Stimulated activated CD8-positive, alpha-beta memory T cell treated with anti-CD3 and anti-CD28 coated beads, Interleukin-7, amount 100 ng/mL, for 24 hours (primary cell): Measurements from ENCODE around the gene SMPD1.

Source experiments
- DNase-seq: peaks from one replicate; pipeline ENCODE4 v3.0.0-alpha.2; 2020; ENCODE audit warnings: low read depth

SMPD1 gene

GRCh38 chr11:6389905-6390717 is at the start of gene SMPD1:
TSS of gene SMPD1 (plus strand) at chr11:6390474. CDS start at chr11:6390599, 125 bp downstream.
- DNase-seq: peak; percentile 88

- no peak for DNase-seq
These were observed 44.9 kb upstream of the SMPD1 start for GRCh38 chr11:6345366-6345765.

GRCh38 chr11:6350043-6350442 is 40.2 kb upstream of the SMPD1 start:
- DNase-seq: no peak

- no peak for DNase-seq
These were observed 39.8 kb upstream of the SMPD1 start for GRCh38 chr11:6350486-6350885.

- no peak for DNase-seq
These were observed 38.4 kb upstream of the SMPD1 start for GRCh38 chr11:6351782-6352382.

GRCh38 chr11:6353367-6353987 is 36.8 kb upstream of the SMPD1 start:
- no peak for DNase-seq

- DNase-seq: no peak
These were observed 35.4 kb upstream of the SMPD1 start for GRCh38 chr11:6354651-6355485.

GRCh38 chr11:6356503-6357055 is 33.7 kb upstream of the SMPD1 start:
- no peak for DNase-seq

GRCh38 chr11:6357222-6357621 is 33.1 kb upstream of the SMPD1 start:
- DNase-seq: no peak

- DNase-seq: no peak
These were observed 30.1 kb upstream of the SMPD1 start for GRCh38 chr11:6360183-6360582.

GRCh38 chr11:6362185-6362872 is 27.9 kb upstream of the SMPD1 start:
- DNase-seq: no peak

GRCh38 chr11:6362873-6363678 is 27.2 kb upstream of the SMPD1 start:
- DNase-seq: peak; percentile 47

GRCh38 chr11:6365659-6366058 is 24.6 kb upstream of the SMPD1 start:
- DNase-seq: no peak

- DNase-seq: no peak
These were observed 18.4 kb upstream of the SMPD1 start for GRCh38 chr11:6371825-6372224.

- no peak for DNase-seq
These were observed 12.2 kb upstream of the SMPD1 start for GRCh38 chr11:6377902-6378639.

- no peak for DNase-seq
These were observed 11.7 kb upstream of the SMPD1 start for GRCh38 chr11:6378640-6378989.

- DNase-seq: no peak
These were observed 5.1 kb upstream of the SMPD1 start for GRCh38 chr11:6385046-6385777.

GRCh38 chr11:6387811-6388599 is 2.3 kb upstream of the SMPD1 start:
- no peak for DNase-seq
